ENCODE measurements around the gene TRAPPC8.
"Not testable (repeated sequence)": the region's sequence is repeated elsewhere in the genome, so short reads cannot be mapped to it uniquely, and the experiment has no call there.

The TRAPPC8 gene

GRCh38 chr18:31801078-31801477 lies 141.8 kb downstream of the TRAPPC8 start:
- no peak overlapping the region for H3K27ac ChIP-seq
- no peak overlapping the region for H3K4me3 ChIP-seq

DNA sequence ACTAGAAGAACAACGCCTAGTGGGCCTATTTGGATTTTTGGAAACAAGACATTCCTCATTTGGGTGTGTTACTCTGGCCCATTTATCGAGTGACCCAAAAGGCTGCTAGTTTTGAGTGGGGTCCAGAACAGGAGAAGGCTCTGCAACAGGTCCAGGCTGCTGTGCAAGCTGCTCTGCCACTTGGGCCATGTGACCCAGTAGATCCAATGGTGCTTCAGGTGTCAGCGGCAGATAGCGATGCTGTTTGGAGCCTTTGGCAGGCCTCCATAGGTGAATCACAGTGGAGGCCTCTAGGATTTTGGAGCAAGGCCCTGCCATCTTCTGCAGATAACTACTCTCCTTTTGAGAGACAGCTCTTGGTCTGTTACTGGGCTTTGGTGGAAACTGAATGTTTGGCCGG lies 143.7 kb downstream of the TRAPPC8 start:
- not testable (repeated sequence) for H3K27ac ChIP-seq

DNA sequence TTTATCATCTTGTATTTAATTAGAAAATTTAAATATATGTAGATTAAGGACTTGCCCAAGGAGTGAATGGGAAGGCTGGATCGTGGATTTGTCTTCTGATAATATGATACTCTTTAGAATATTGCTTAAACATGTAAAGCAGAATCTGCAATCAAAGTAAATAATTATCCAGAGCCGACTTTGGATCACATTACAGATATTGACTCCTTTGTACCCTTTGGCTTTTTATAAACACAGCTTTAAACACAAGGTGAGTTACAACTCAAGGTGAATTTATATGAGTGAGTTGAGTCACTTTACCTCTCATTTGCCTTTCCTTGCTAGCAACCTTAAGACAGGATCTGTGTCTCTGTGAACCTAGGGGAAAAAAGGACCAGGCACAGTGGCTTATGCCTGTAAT lies 144.5 kb downstream of the TRAPPC8 start:
- Histone ChIP-seq H3K4me3 (no peak overlapping the region), H3K27ac (no peak overlapping the region)

More for the DNA sequence above, 143.7 kb downstream of the TRAPPC8 start:
- not testable (repeated sequence) for H3K4me3 ChIP-seq

- H3K27ac ChIP-seq = no peak overlapping the region
- H3K4me3 ChIP-seq = no peak overlapping the region
These were observed 147.2 kb downstream of the TRAPPC8 start for GRCh38 chr18:31795747-31796146.

GRCh38 chr18:31793531-31793930 lies 149.4 kb downstream of the TRAPPC8 start:
- no peak overlapping the region for H3K4me3 ChIP-seq
- H3K27ac ChIP-seq = no peak overlapping the region

DNA sequence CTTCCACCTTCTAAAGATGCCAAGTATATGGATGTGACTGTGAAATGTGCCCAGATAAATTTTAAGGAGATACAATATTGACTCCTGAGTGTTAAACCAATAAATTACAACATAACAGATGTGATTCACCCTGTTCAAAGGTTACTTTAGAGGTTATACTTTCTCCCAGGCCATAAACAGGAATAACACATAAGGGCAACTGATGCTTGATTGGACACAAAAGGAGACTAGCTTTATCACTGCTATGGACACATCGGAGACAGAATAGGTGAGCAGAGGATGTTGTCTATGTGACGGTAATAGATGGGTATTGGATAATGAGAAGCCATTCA lies 150.4 kb downstream of the TRAPPC8 start:
- Histone ChIP-seq H3K27ac (no peak overlapping the region), H3K4me3 (no peak overlapping the region)

- Histone ChIP-seq H3K4me3 (no peak overlapping the region), H3K27ac (no peak overlapping the region)
These were observed 150.9 kb downstream of the TRAPPC8 start for GRCh38 chr18:31791817-31792579.

- H3K4me3 ChIP-seq = no peak overlapping the region
- no peak overlapping the region for H3K27ac ChIP-seq
These were observed 153.5 kb downstream of the TRAPPC8 start for GRCh38 chr18:31789409-31789808.

DNA sequence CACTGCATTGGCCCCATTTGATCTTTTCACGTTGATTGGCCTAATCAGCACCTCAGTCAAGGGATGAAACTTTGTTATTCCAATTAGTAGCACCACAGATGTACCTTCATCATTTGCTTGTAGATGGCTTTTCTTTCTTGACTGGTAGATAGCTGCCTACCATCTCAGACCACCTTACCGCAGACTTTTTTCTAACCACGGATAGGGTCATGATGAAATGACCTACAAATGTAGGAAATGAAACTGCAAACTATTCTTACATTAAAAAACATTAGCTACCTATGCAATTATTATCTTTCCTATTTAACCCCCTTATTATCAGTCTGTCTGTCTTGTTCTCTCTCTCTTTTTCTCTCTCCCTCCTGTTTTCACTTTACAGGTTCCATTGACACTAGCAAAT lies 159.9 kb downstream of the TRAPPC8 start:
- Histone ChIP-seq H3K4me3 (no peak overlapping the region), H3K27ac (no peak overlapping the region)

Measured in skin epidermis (tissue), 12 donors.